GM21737 (cell line): ENCODE results near the gene MYO5C.
"Not testable (repeated sequence)": the region's sequence is repeated elsewhere in the genome, so short reads cannot be mapped to it uniquely, and the experiment has no call there.

Source experiments
- ATAC-seq: cut with Tn5 transposase; IDR thresholded peaks from one replicate; pipeline ENCODE4 v1.9.1; 2021; ENCODE audit warnings: mild to moderate bottlenecking, moderate library complexity; ENCODE audit not compliant: unreplicated experiment

Gene MYO5C

DNA sequence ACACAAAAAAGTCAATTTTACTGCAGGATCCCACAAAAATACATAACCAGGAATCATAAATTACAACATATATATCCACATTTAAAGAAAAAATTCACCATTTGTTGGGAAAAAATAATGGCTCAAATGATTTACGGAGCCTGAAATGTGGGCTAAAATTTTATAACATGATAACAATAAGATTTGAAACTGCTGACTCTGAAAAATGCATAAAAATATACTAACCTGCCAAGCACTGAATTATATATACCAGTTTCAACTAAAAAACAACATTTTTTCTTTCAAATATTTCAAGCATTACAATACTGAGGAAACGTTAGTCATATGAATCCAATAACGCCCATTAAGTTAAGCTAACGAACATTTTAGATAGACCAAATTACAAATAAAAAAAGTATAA, 12.2 kb upstream of the MYO5C start:
- no peak for ATAC-seq

- no peak for ATAC-seq
Measured at GRCh38 chr15:52306270-52306669, 10.7 kb upstream of the MYO5C start.

- ATAC-seq: no peak
Measured at GRCh38 chr15:52303093-52303772, 7.6 kb upstream of the MYO5C start.

DNA sequence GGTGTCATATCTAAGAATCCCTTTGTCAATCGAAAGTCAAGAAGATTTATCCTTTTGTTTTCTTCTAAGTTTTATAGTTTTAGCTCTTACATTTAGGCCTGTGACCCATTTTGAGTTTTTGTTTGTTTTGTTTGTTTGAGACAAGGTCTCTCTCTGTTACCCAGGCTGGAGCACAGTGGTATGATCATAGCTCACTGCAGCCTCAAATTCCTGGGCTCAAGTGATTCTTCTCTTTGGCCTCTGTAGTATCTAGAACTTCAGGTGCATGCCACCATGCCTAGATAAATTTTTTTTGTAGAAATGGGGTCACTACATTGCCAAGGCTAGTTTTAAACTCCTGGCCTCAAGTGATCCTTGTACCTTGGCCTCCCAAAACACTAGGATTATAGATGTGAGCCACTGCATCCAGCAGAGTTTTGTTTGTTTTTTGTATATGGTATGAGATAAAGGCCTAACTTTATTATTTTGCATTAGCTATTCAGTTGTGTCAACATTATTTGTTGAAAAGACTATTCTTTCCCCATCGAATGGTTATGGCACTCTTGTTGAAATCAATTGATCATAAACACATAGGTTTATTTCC, 5.8 kb upstream of the MYO5C start:
- no peak for ATAC-seq

DNA sequence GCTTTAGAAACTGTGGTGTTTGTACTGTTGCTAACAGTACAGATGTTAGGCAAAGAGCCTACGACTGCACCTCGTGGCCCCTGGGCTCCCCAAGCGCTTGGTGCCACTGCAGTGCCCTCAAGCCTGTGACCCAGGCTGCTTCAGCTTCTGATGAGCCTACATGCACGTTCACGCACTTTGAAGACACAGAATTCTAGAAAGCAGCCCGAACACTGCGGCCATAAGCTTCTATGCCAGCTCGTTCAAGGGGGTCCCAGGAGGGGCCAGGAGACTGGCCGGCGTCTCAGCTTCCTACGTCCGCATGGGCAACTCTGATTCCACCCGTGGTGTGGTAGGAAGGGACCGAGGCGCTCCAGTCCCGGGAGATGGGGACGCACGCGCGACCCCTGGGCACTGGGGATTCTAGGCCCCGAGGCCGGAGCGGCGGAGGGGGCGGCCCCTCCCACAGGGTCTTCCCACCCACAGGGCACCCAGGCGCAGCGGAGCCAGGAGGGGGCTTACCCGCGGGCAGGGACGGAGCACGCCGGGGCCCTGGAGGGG, 653 bp downstream of the MYO5C start:
- no peak for ATAC-seq

DNA sequence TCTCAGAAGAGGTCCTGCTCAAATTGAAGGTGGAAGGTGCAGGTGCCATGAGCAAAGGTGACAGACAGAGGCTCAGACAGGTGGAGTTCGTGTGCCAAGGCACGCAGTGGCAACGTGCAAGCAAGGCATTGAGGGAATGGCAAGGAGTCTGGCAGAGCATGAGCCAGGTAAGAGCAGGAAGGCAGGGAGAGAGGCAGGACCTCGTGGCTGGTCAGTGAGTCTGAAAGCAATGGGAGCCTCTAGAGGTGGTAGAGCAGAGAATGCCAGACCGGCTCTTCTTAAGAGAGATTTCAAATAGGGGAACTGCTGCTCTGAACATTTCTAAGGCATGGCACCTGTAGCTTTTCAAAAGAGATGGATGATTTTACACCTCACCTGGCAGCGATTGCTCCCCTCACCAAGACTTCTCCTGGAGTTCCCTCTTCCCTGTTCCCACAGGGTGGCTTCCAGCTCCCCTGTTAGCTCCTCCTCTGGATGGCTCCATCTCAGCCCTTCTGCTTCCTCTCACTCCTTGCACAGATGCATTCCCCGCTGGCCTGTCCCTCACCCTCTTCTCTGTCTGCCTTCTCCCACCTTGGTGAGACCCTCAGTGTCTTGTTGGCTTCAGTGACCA, 2.7 kb downstream of the MYO5C start:
- ATAC-seq: no peak

DNA sequence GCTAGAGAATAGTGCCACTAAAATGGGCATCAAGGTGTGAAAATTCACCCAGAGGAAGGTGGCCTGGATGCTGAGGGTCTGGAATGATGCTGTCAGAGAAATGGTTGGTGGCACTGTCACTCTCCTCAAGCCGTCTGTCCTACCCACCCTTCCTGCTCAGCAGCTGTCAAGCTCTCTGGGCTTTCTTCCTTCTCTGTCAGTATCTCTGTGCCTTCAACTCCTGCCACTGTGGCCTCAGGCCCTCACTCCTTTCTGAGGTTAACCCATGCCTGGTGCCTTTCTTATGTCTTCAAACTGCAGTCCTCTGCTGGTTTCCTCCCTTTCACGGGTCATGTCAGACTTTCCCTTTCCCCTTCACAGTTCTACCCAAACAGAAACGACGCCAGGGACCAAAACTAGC, 4.4 kb downstream of the MYO5C start:
- no peak for ATAC-seq

DNA sequence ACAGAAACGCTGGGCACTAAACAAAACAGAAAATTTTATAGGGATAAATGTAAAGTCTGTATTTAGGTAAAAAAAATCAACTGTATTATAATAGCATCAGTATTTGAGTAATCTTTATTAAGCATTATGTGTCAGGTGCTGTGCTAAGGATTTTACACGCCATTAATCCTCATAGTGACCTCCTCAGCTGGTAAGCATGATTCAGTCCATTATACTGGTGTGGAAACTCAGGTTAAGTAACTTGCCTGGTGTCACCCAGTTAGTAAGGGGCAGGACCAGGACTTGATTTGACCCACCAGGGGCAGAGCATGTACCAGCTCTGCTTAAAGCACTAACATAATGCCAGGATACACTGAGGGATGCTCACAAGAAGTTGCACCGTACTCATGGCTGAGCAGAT, 4.8 kb downstream of the MYO5C start:
- no peak for ATAC-seq

DNA sequence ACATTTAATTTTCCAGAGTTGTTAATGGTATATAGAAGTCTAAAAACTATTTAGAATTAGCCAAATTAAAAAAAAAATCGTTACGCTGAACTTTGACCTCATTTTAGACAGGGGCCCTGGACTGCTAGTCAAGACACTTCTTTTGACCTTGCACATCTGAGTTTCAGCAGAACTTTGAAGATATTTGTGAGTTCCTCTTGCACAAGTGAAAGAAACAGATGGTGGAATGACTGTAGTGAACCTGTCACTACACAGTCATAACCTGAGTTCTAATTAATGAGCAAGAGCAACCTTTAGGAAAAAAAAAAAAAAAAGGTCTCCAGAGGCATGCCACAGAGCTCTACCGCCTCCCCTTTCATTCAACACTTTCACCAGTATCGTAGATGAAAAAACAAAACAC, 5.3 kb downstream of the MYO5C start:
- no peak for ATAC-seq

- no peak for ATAC-seq
Measured at GRCh38 chr15:52289629-52290081, 5.9 kb downstream of the MYO5C start.

- ATAC-seq: no peak
Measured at GRCh38 chr15:52288986-52289385, 6.6 kb downstream of the MYO5C start.

DNA sequence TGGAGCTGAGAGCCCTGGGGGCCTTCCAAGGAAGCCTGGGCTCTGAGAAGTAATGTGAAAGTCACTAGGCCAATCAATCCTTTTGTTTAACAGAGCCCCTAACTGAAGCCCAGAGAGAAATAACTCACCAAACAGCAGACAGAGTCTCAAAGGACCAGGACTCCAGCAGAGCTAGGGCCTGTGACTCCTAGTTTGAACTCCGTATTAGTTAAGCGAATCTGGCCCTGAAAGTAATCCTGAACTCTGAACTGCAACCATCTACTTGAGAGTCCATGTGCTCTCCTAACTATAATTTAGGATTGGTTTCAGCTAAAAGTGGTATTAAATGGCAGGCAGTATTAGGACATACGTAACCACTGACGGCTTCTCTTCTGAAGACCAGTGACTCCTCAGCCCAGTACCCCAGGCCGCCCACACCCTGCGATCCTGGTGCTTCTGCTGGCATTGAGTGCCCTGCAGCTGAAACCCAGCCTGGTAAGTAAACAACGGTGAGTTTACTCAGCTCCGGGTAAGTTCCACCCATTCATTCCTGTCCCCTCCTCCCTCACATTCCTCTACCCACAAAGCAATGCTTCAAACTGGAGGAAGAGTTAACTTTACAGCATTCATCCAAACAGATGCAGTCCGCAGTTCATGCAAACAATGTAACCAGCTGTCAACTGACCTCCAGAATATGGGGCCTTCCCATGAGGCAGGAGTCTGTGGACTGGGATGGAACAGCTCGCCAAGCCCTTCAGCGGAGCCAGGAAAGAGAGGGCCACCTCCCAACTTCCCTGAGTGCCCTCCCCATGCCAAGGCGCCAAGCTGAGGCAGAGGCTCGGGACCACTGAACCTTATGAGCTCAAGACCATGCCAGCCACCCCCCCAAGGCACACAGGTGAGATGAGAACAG, 7.3 kb downstream of the MYO5C start:
- no peak for ATAC-seq

DNA sequence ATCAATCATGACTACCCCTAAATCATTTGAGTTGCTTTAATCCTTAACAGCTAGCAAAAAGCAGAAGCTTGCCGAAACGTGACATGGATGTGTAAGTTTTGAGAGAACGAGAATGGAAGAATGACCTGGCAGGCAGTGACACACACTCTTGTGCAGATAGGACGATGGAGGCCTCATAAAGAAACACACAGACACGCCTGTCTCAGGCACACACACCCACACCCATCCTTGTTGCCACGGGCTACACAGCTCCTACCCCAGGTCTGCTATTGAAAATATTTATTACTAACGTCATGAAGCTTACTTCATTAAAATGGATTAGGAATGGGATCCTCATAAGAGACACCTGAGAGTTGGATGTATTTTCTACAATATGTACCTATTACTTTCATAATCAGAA, 8.5 kb downstream of the MYO5C start:
- ATAC-seq: no peak

DNA sequence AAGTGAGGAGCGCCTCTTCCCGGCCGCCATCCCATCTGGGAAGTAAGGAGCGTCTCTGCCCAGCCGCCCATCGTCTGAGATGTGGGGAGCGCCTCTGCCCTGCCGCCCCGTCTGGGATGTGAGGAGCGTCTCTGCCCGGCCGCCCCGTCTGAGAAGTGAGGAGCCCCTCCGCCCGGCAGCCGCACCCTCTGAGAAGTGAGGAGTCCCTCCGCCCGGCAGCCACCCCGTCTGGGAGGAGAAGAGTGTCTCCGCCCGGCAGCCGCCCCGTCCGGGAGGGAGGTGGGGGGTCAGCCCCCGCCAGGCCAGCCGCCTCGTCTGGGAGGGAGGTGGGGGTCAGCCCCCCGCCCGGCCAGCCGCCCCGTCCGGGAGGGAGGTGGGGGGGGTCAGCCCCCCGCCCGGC, 9.7 kb downstream of the MYO5C start:
- not testable (repeated sequence) for ATAC-seq

- no peak for ATAC-seq
Measured at GRCh38 chr15:52284164-52284563, 11.4 kb downstream of the MYO5C start.

DNA sequence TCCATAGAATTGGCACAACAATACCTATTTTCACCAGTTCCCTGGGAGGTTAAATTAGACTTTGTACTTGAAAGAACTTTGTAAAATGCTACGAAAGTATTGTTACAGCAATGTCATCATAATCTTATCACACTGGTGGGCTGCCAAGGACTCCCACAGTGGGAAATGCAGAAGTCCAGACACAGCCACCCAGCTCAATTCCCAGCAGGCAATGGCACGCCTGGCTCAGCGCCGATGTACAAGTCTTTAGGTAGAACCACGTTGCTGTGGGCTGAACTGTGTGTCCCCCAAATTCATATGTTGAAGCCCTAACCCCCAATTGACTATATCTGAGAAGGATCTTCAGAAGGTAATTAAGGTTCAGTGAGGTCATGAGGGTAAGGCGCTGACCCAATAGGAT, 12.3 kb downstream of the MYO5C start:
- no peak for ATAC-seq

DNA sequence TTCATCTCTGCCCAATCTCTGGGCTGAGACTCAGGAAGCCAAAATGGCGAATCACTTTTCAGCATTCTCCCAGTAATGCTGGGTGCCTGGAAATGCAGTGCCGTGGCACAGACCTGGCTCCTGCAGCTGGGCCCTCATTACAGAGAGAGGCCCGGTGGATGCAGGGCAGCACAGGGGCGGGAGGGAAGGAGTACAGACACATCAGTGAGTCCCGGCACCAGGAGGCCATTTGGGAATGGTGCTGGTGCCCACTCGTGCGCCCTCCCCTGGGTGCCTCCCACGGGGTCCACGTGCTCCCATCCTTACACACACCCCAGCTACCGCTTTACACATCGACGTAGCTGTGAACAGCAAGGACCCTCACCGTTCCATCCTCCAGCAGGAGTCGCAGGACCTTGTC, 13.2 kb downstream of the MYO5C start:
- ATAC-seq: no peak

DNA sequence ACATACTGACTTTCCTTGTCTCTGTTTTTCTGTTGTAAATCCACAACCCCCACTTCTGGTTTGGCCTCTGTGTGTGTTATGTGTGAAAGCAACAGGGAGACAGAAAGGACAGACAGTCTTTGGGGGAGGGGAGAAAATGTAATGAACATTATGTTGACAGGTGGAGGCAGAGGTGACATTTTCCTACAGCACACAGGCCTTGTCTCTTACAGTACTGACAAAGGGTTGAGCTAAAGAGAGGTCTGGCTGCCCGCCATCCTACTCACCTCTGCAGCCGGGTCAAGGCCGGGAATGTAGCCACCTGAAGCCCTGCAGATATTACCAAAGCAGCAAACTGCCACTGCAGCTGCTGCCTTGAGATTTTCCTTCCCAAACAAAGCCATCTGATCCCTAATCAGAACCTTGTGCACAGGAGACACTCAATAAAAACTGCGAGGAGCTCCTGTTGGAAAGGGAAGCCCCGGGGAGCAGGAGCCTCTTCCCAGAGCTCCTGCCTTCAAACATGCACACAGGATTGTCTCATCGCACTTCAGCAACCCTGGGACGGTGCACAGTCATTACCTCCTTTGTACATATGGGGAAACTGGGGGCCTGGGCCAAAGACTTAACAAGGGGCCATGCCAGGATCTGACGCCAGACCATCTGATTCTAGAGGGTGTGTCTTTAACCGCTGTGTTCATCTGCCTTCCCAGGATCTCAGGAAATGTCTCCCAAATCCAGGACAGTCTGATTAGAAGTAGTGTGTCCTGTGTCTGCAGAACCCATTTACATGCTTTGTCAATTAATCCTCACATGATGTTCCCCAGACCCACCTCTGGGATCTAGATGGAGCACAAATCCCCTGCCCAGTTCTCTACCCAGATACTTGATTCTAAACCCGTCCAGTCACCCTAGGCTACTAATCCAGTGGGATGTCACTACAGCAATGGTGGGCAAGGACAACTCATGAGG, 14.2 kb downstream of the MYO5C start:
- no peak for ATAC-seq

DNA sequence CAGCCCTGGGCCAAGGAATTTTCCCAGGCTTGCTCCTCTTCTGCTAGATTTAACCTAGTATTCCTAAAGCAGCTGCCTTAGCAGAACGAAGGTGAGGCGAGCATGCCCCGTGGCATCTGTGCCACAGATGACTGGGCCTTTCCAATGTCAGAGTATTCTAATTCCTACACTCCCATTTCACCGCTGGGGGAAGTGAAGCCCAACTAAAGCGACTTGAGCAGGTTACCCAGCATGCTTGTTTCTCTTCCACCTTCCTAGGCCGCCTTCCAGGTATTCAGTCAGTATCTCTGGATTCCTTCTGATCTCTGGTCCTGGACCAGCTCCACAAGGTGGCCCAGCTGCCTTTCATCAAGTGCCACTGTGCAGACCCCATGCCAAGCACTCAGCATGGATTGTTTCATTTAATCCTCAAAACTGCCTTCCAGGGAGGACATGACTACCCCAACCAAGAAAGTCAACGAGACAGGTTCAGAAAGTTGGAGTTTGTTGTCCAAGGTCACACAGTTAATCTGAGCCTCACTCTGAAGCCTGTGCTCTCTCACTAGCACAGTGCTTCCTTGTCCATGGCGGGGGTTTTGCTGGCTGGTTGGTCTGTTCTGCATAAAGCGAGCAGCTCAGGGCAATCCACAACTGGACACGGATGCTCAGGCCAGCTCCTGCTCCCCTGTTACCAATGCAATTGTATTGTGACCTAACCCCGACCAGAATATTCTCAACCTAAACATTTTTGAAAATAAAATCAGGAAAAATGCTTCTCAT, 15.1 kb downstream of the MYO5C start:
- no peak for ATAC-seq
